Left ventricle myocardium inferior (tissue), 1 donor: Measurements from ENCODE around the gene CREBRF. TPM values are rescaled to one million over a fixed set of nuclear protein-coding genes. Genes with fewer than 3 reads are reported as not detected.
"Not testable (repeated sequence)": the region's sequence is repeated elsewhere in the genome, so short reads cannot be mapped to it uniquely, and the experiment has no call there.

Experiments used
- DNase-seq: peaks from one replicate; pipeline ENCODE4 v3.0.0-alpha.2; 2020
- H3K27ac ChIP-seq: fragments of 200-600 bp; replicated peaks from 2 replicates; pipeline ENCODE4 v1.8.0; 2021
- H3K27me3 ChIP-seq: fragments of 200-600 bp; 2 replicates; pipeline ENCODE4 v1.8.0; 2021; ENCODE audit warnings: low read depth
- H3K36me3 ChIP-seq: fragments of 200-600 bp; 2 replicates; pipeline ENCODE4 v1.8.0; 2021
- H3K4me1 ChIP-seq: fragments of 200-600 bp; 2 replicates; pipeline ENCODE4 v1.8.0; 2021
- H3K4me3 ChIP-seq: fragments of 200-600 bp; 2 replicates; pipeline ENCODE4 v1.8.0; 2021; ENCODE audit warnings: mild to moderate bottlenecking, moderate library complexity
- H3K9me3 ChIP-seq: fragments of 200-600 bp; replicated peaks from 2 replicates; pipeline ENCODE4 v1.8.0; 2021
- intact Hi-C: fragments of 100-400 bp; cut with micrococcal nuclease; formaldehyde crosslinking; loops from one replicate; pipeline ENCODE4 v1.11.0; 2022
- total RNA-seq: library from RNA; stranded (reverse); fragmentation: NEBNext Ultra II Directional; extraction: Animal tissue kit (Norgen Biotek cat#: 25700); gene quantifications from one replicate; pipeline ENCODE4 v1.2.1, GENCODE V29; 2021
- TF ChIP-seq, protein P1 (sequence below): fragments of 200-600 bp; IDR thresholded peaks from 2 replicates; pipeline ENCODE4 v1.8.0; 2021; ENCODE audit warnings: antibody characterized with exemption, mild to moderate bottlenecking, borderline replicate concordance
- donor health status: DM: no; HTN: yes; CAD: no; lungs with severe emphysema.

CREBRF gene
- total RNA-seq, 1 donor from 2014 or later: 24.1 TPM

DNA sequence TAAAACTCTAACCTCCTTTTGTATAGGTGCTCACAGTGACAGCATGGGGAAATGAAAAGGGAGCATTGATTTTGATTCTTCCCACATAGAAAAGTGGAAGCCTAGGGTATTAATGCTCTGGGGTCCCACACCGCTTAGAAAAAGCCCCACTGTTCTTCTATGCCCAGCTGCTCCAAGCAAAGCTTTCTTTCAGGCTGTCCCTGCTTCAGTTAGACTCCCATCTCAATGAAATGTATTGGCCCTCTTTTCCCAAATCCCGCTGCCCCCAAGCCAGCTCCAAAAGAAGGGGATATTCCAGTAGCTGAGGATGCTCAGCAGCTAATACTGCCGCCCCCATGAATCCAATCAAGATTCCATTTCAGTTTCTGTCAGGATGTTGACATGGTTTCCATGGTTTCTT, 17.0 kb upstream of the CREBRF start:
- Histone ChIP-seq H3K27me3 (no peaks in the 10 kb centered on the region), H3K36me3 (peaks cover 5% of the 10 kb centered on the region), H3K4me3 (no peak overlapping the region), H3K4me1 (peaks cover 24% of the 10 kb centered on the region), H3K27ac (no peak overlapping the region), H3K9me3 (no peaks in the 10 kb centered on the region)
- TF ChIP-seq, protein P1, sequence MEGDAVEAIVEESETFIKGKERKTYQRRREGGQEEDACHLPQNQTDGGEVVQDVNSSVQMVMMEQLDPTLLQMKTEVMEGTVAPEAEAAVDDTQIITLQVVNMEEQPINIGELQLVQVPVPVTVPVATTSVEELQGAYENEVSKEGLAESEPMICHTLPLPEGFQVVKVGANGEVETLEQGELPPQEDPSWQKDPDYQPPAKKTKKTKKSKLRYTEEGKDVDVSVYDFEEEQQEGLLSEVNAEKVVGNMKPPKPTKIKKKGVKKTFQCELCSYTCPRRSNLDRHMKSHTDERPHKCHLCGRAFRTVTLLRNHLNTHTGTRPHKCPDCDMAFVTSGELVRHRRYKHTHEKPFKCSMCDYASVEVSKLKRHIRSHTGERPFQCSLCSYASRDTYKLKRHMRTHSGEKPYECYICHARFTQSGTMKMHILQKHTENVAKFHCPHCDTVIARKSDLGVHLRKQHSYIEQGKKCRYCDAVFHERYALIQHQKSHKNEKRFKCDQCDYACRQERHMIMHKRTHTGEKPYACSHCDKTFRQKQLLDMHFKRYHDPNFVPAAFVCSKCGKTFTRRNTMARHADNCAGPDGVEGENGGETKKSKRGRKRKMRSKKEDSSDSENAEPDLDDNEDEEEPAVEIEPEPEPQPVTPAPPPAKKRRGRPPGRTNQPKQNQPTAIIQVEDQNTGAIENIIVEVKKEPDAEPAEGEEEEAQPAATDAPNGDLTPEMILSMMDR: no peak
- intact Hi-C loops: no loop called here
- no peak for DNase-seq

DNA sequence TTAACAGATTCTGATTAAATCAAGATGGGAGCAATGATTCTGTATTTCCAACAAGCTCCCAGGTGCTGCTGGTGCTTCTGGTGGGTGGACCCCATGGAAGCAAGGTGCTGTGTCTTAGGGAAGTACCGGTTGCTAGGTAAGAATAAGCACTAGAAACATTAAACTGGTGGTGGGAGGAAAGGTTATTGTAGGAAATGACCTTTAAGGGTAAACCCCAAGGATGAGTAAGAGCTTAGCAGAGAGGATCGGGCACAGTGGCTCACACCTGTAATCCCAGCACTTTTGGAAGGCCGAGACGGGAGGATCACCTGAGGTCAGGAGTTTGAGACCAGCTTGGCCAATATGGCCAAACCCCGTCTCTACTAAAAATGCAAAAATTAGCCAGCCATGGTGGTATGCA, 16.2 kb upstream of the CREBRF start:
- DNase-seq: no peak
- intact Hi-C loops: no loop called here
- H3K27me3 ChIP-seq: no peaks in the 10 kb centered on the region
- no peaks in the 10 kb centered on the region for H3K9me3 ChIP-seq
- TF ChIP-seq, protein P1: no peak
- H3K4me1 ChIP-seq: peaks cover 22% of the 10 kb centered on the region
- H3K36me3 ChIP-seq: peaks cover 1% of the 10 kb centered on the region
- no peak overlapping the region for H3K4me3 ChIP-seq
- no peak overlapping the region for H3K27ac ChIP-seq

DNA sequence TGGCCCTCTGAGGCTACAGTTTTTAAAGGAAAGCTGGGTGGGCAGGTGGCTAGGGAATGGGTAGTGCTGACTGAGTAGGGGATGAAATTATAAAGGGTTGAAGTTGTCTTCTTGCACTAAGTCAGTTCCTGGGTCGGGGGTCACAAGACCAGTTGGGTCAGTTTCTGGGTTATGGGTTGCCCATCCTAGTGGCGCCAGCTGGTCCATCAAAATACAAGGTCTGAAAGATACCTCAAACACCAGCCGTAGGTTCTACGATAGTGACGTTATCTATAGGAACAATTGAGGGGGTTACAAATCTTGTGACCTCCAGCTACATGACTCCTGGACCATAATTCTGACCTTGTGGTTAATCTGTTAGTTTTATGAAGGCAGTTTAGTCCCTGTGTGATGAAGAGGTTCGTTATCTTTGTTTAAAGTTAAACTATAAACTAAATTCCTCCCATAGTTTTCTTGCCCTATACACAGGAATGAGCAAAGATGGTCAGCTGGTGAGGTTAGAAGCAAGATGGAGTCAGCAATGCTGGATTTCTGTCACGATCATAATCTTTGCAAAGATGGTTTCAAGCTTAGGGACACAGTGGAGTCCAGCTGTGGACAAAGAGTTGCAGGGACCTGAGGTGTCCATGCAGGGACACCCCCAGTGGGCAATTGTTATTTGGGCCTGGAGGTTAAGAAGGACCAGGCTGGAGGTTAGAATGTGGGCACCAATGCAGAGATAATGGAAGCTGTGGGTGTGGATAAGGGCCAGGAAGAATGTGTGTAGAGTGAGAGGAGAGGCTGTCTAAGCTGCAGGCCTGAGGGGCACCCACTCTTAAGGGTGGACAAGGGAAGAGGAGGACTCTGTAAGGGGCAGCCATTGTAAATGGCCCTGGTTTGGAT, 14.0 kb upstream of the CREBRF start:
- TF ChIP-seq, protein P1: no peak
- Histone ChIP-seq H3K9me3 (no peaks in the 10 kb centered on the region), H3K4me1 (peaks cover 5% of the 10 kb centered on the region), H3K27ac (no peak overlapping the region), H3K36me3 (no peaks in the 10 kb centered on the region), H3K27me3 (no peaks in the 10 kb centered on the region), H3K4me3 (no peak overlapping the region)
- intact Hi-C loops: no loop called here
- DNase-seq: no peak

DNA sequence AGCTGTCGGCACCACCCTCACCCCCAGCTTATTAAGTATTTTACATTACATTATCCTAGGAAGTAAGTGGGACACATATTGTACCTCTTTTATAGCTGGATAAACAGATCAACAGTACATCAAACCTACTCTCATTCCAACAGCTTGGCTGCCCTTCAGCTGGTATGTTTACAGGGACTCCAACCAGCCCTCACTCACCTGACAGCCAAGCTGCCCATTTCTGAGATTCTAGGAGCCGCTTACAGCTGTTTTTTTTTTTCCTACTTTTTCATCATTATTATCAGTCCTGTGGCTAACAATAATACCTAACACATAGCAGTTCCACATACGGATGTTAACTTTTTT, 13.4 kb upstream of the CREBRF start:
- Histone ChIP-seq H3K9me3 (no peaks in the 10 kb centered on the region), H3K27ac (no peak overlapping the region), H3K4me1 (peaks cover 5% of the 10 kb centered on the region), H3K4me3 (no peak overlapping the region), H3K27me3 (no peaks in the 10 kb centered on the region), H3K36me3 (no peaks in the 10 kb centered on the region)
- TF ChIP-seq, protein P1: no peak
- intact Hi-C loops: no loop called here
- no peak for DNase-seq

DNA sequence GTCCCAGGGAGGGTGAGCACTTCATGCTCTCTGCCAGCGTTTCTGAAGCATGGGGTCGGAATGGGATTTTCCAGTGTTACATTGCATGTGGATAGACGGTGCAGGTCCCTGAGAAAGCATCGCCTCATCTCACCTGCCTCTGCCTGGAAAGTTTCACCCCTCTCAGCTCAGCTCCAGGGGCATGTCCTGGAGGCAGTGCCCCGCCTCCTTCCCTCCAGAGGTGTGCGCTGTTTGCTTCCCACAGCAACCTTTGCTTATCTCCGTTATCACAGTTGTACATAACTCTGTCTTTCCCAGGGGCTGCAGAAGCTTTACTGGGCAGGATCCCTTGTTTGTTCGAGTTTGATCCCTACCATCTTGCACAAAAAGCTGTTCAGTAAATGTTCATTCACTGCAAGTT, 10.7 kb upstream of the CREBRF start:
- intact Hi-C loops: no loop called here
- H3K27me3 ChIP-seq: no peaks in the 10 kb centered on the region
- no peak overlapping the region for H3K27ac ChIP-seq
- H3K9me3 ChIP-seq: no peaks in the 10 kb centered on the region
- TF ChIP-seq, protein P1: no peak
- peaks cover 5% of the 10 kb centered on the region for H3K4me1 ChIP-seq
- H3K36me3 ChIP-seq: no peaks in the 10 kb centered on the region
- no peak for DNase-seq
- no peak overlapping the region for H3K4me3 ChIP-seq

DNA sequence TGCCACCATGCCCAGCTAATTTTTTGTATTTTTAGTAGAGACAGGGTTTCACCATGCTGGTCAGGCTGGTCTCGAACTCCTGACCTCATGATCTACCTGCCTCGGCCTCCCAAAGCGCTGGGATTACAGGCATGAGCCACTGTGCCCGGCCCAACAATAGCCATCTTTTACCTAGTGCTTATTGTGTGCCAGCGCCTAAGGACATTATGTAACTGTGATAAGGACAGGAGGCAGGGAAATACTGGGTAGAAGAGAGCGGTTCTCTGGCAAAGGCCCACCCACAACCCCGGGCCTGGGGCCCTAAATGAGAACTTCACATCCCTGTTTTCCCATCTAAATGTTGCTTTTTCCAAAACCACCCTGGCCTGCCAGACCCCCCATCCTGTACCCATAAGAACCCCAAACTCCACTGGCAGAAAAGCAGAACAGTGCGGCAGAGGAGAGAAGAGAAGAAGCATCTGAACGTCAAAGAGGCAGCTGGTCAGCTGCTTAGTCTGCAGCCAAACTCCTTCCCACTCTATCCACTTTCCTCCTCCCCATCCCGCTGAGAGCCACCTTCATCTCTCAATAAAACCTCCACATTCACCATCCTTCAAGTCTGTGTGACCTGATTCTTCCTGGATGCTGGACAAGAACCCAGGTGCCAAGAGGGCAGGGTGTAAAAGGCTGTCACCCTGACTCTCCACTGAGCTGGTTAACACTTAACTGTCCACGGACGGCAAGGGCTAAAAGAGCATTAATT, 8.9 kb upstream of the CREBRF start:
- DNase-seq, H3K36me3 ChIP-seq, H3K9me3 ChIP-seq, H3K4me3 ChIP-seq, intact Hi-C loops, H3K4me1 ChIP-seq, H3K27ac ChIP-seq, H3K27me3 ChIP-seq: not testable (repeated sequence)
